Posterior cingulate gyrus (tissue), 11 donors: Measurements from ENCODE around the gene HOATZ.
A peak's percentile ranks its signal among the peaks of the same experiment; 100 is the strongest.

Experiments
- DNase-seq, 10 donors: peaks; one replicate each; pipeline versions ENCODE4 v3.0.0 to v3.0.0-alpha.2; 2020 to 2021; ENCODE audit warnings: mixed read lengths in 3 of 10
- intact Hi-C: fragments of 100-400 bp; cut with DNase I; formaldehyde crosslinking; loops from one replicate; pipeline ENCODE4 v1.15.1; 2023

The HOATZ gene

DNA sequence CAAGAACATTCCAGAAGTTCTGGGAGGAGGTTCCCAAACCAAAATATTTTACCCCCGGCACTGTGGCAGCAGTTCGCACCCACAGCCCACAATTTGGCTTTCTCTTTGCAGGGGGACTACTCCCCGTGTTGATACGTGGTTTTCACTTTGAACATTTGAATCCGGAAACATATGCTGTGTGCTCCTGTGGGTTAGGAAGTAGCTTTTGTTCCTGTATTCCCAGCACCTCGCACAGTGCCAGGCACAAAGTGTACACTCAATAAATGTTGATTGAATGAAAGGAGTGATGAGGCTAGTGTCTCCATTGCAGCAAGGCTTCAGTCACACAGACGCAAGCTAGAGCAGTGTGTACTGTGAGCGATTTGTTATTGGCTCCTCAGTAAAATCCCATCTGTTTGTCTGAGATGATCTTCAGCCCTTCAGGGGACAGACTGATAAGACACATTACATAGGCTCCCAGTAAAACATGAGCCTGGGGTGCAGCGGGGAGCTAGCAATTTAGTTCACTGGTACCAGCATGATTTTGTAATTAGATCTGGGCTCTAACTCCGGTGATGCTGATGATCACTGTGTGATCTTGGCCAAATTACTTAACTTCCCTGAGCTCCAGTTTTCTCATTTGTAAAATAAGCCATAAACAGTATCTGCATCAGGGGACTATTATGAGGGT is 28.2 kb downstream of the HOATZ start:
- no peak for DNase-seq
- intact Hi-C loops, result no loop called here

DNA sequence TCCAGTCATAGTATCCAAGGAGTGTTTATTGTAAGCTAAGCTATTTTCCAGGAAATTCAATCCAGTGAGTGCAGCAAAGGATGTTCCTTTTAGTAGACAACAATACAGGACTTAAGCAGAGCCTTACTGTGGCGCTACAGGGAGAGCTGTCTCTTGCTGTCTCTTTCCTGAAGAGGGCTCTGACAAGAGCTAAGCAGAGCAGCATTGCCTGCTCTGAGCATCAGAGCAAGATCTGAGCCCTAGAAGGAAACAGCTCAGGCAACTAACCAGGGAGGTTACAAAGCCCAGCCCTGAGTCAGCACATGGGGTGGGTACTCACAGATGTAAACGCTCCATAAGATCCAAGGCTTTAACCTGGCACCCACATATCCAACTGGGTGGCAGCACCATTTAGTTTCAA is 33.9 kb downstream of the HOATZ start:
- intact Hi-C loops, result no loop called here
- no peak for DNase-seq

DNA sequence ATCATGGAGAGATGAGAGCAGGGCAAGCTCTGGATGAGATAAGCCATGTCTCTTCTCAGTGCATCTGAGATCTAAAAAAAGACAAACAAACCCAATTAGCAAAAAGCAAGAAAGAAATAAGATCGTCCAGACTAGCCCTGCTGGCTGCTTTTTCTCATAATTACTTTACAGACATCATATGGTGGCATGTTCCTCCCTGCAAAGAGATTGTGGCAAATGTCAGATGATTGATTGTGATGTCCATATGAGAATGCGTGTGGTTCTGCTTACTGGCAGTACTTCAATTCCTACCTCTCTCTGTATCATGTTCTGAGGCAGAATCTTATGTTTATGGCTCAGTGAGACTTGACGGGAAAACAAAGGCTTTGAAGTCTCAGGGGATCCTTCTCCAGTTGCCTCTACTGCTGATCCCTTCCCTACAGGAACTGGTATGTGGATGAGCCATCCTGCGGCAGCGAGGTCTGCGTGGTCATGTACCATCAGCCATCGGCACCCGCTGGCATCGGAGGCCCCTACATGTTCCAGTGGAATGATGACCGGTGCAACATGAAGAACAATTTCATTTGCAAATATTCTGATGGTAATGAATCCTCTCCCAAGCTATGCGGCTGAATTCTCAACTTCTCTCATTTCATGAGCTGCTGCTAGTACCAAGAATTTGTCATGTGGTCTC is 34.8 kb downstream of the HOATZ start:
- no peak for DNase-seq
- intact Hi-C loops, result no loop called here

DNA sequence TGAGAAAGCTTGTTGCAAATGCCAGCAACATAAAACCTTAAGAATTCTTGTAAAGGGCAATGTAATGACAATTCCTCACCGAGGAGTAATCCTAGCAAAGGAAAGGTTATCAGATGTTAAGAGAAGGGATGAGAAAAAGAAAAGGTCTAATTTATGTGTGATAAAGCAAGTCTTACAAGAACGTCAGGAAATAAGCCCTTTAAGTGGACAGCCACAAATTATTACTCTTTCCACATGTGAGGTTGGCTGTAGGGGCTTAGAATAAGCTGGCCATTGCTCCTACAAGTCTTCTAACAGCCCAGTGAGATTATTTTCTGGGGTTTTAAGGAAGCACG is 35.3 kb downstream of the HOATZ start:
- intact Hi-C loops, result no loop called here
- DNase-seq, result no peak

DNA sequence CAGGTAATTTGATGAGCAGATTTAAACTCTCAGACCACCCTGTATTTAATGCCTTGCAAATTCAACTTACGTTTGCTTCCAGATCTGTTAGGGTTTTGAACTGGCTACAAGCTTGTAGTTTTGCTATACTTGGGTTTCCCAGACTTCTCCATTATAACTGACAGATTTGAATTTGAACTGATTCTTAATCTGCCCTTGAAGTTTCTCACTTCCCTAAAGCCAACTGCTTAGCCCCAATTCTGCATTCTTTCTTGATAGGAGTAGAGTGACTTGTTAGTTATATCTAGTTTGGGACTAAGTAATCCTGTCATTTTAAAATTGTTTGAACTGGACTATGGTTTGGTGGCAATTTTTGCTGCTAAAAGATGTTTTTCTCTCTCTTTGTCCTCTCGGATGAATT is 35.7 kb downstream of the HOATZ start:
- DNase-seq, result no peak

DNA sequence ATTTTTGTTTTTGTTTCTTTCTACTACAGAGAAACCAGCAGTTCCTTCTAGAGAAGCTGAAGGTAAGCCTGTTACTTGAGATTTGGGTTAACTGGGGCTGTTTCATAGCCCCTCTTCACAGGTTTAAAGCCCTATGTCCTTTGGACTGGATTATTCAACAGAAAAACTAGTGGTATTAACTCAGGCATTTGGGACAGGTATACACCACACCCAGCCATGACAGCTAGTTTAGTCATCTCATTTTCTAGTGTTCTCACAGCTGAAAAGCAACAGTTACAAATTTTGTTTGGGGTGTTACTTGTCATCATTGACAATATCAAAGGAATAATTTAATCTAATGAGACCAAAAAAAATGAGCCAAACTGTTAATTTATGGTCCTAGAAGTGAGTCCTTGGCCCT is 40.0 kb downstream of the HOATZ start:
- DNase-seq, result no peak

More for the DNA sequence above, 35.7 kb downstream of the HOATZ start:
- intact Hi-C loops, result no loop called here

DNA sequence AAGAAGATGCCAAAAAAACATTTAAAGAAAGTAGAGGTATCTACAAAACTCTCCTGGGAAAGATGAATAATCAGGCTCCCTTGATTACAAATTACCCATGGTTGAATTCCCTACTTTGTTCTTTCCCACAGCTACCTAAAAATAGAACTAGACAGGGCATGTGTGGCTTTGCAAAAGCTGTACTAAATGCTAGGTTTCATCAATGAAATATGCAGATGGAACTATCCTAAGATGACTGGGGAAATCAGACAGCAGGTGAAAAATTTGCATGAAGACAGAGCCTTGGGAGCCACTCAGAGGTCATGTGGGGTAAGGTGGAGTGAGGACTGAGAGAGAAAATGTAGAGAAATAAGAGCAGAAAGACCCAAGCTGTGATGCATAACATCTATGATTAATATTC is 40.7 kb downstream of the HOATZ start:
- intact Hi-C loops, result no loop called here
- no peak for DNase-seq

More for the DNA sequence above, 40.0 kb downstream of the HOATZ start:
- intact Hi-C loops, result no loop called here

DNA sequence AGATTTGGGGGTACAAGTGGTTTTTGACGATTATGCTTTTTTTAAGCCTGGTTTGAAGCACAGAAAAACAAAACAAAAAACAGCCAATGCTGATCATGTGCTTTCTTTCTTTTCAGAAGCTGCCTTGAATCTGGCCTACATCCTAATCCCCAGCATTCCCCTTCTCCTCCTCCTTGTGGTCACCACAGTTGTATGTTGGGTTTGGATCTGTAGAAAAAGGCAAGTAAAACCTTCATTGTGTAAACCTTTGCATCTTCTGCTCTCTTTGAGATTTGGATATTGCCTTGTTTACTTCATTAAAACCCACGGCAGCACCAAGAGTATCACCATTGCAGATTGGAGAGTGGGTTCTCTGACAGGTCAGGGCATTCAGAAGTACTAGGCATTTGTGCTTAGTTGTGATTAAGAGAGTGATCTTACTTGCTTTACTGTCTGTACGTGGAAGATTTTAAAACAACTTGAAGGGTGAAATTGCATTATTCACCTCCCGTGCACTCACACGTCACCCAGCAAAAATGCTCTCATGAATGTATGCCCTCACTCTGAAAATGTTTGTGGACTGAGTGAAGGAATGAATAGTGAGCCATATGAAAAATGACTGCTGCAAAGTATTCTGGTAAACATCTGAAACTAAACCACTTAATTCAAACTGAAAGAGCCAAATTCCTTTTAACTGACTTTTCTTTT is 43.0 kb downstream of the HOATZ start:
- intact Hi-C loops, result no loop called here
- DNase-seq, result no peak

DNA sequence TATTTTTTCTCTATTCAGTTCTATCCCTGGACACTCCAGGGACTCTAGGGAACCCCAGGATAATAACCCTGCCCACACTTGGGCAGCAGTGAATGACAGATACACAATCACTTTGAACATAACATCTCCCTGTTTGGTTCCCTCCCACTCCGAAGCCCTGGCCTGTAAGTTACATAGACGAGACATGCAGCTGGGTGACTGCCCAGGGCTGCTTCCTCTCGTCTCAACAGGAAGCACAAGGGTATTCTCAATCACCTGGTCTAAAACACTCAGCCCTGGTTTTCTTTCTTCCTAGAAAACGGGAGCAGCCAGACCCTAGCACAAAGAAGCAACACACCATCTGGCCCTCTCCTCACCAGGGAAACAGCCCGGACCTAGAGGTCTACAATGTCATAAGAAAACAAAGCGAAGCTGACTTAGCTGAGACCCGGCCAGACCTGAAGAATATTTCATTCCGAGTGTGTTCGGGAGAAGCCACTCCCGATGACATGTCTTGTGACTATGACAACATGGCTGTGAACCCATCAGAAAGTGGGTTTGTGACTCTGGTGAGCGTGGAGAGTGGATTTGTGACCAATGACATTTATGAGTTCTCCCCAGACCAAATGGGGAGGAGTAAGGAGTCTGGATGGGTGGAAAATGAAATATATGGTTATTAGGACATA is 45.4 kb downstream of the HOATZ start:
- intact Hi-C loops, result no loop called here
- DNase-seq, result no peak

DNA sequence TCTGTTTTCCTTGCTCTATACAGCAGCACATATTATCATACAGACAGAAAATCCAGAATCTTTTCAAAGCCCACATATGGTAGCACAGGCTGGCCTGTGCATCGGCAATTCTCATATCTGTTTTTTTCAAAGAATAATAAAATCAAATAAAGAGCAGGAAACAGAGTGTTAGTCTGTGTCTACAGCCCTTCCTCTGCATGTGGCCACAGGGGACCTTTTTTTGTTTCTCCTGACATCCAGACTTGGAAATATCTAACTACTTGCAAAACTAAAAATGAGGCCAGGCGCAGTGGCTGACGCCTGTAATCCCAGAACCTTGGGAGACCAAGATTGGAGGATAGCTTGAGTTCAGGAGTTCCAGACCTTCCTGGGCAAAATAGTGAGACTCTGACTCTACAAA is 46.2 kb downstream of the HOATZ start:
- intact Hi-C loops, result no loop called here

DNA sequence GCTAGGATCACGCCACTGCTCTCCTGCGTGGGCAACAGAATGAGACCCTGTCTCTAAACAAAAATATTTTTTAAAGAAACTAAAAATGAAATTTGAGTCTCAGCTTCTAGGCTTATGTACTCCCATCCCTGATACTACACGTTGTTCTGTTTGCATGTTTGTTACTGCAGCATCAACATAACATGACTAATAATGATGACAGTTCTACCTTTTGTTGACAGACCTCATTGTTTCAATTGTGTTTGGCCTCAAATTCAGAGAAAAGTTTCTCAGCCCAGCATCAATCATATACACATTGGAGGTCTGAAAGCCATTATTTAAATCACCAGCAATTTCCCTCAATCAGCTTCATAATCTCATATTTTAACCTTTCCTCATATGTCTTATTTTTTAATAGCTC is 46.7 kb downstream of the HOATZ start:
- no peak for DNase-seq
- intact Hi-C loops, result no loop called here

More for the DNA sequence above, 46.2 kb downstream of the HOATZ start:
- DNase-seq, result no peak

DNA sequence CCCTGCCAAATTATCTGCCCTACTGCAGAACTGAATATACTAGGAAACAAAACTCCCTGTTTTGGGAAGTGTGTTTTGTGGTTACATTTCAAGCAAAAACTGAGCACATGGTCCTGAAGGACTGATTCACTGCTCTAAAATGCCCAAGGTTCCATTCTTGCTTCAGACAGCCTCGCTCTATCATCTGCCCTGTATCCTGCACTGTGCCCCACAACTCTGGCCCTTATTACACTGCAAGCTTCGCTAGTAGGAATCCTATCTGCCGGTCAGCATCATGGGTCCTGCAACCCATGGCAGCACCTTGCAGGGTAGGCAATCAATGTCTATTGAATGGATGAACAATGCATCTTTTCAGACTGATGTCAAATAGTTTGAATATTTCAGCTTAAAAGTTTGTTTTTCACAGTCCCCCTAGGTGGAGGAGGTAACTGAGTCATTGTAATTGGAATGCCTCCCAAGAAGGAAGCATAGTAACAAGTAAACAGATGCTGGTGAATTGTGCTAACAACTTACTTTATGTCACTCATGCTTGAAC is 47.3 kb downstream of the HOATZ start:
- DNase-seq, result no peak
- intact Hi-C loops, result no loop called here

DNA sequence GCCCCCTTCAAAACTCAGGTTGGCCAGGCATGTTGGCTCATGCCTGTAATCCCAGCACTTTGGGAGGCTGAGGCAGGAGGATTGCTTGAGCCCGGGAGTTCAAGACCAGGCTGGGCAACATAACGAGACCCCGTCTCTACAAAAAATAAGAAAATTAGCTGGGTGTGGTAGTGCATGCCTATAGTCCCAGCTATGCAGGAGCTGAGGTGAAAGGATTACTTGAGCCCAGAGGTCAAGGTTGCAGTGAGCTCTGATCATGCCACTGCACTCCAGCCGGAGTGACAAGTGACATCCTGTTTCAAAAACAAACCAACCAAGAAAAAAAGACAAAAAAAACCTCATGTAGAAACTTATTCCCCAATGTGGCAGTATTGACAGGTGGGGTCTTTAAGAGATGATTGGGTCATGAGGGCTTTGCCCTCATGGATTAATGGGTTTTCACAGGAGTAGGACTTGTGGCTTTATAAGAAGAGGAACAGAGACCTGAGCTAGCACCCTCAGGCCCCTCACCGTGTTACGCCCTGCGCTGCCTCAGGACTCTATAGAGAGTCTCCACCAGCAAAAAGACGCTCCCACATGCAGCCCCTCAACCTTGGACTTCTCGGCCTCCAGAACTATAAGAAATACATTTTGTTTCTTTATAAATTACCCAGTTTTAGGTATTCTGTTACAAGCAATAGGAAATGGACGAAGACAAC is 48.3 kb downstream of the HOATZ start:
- intact Hi-C loops, result no loop called here
- no peak for DNase-seq

DNA sequence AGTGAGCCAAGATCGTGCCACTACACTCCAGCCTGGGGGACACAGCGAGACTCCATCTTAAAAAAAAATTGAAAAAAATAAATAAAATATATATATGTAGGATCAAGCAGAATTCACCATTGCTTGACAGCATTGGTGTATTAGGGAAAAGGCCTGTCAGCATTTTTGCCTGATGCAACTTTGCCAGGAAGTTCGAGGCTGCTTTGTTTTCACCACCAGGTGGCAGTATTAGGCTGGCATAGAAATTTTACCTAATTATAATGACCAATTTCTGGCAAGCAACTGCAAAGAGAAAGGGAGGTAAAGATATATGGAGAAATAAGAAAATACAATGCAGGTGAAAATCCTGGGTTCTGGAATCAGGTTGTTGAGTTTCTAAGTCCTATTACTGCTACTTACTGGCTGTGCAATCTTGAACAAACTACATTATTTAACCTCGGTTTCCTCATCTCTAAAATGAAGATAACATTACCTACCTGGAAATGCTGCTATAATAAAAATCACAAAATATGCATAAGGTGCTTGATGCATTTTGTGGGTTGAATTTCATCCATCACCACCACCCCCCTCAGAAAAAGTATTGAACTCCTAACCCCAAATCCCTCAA is 50.6 kb downstream of the HOATZ start:
- DNase-seq, result peak in 9 of 10 donors; percentile 30 to 88 (median 64)
- intact Hi-C loops, result loop anchor here (1.0 to 2.0 kb wide), 2 partner anchors 212 to 276 kb away; no protein-coding TSS in a partner anchor

DNA sequence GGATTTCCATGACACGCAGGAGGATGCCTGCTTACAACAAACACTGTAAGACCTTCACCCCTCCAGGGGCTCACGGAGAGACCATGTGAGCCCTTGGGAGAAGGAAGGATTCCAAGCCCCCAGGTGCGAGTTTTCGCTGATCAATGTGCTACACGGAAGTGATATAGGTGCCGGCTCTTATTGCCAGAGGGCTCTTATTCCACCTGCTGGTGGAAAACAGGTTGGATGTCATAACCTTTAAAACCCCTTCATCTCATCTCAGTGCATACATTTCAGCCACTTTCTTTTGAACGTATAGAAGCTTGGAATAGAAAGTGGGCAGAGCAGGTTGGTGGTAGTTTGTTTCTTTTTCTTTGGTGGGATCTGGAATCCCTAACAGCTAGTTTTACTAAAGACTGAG is 51.7 kb downstream of the HOATZ start:
- intact Hi-C loops, result no loop called here
- no peak for DNase-seq

DNA sequence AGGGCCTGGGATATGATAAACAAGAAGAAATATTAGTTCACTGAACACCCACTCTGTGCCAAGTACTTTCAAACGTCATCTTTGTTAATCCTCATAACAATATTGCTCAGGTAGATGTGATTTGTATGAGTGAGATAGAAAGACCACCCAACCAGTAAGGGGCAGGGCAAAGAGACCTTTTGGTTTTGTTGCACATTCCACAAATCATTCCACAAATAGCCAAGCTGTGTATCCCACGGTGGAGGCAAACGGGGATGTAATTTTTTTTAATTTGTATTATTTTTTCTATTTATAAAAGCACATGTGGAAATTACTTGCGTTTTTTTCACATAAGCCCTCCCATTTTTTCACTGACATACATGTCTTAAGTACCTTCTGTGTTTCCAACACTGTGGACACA is 54.9 kb downstream of the HOATZ start:
- intact Hi-C loops, result no loop called here
- no peak for DNase-seq

DNA sequence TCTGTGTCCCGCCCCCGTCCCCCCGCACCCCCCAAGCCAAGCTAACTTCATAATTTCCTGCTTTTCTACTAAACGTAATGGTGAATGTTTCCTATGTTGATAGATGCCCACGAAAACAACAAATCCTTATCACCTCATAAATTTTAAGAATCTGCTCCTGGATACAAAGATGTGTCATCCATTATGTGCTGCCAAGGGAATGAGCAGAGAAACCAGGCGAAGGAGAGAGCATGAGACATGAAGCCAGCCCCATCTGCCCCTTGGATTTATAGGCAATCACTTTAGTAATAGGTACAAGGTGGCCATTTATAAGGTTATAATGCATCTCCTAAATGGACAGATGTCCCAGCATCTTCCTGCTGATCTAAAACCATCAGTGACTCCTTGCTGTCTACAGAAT is 56.2 kb downstream of the HOATZ start:
- DNase-seq, result no peak
- intact Hi-C loops, result no loop called here

DNA sequence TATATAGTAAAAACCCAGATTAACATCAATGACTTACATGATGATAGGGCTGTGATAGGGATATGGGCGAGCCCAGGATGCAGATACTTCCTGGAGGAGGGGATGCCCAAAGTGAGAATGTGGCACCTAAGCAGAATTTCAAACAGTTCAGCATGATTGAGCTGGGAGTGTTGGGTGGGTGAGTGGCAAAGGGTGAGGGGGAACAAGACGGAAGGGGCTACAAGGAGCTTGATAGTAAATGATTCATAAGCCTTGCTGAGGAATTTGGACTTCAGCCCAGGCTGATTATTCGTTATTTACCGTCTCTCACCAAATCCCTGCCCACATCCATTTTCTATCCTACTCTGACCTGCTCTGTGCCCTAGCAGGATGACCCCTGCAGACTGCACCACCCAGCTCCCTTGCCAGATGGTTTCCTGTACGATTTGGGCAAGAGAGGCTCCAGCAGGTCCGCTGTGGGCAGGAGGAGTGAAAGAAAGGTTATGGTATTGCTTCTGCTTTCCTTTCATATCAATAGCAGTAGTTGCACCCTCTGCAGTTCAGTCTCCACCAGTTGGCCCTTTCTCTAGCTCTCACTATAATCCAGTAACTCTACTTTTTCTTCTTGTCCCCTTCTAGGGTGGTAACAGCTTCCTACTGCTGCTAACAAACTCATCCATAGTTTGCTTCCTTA is 57.4 kb downstream of the HOATZ start:
- no peak for DNase-seq

DNA sequence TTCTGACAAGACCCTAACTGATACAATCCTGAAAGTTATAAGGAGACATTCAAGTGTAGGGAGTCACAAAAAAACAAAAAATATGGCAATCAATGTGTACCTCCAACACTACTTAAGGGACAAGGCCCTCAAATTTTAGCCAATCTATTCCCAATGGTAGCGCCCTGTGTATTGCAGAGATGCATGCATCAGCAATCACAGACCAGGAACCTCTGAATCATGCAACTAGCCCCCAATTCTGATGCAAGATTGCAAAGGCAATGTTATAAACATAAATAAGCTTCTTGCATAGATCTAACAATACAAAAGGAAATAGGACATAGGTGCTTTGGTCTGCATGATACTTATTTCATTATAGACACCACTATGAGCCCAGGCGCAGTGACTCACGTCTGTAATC is 58.0 kb downstream of the HOATZ start:
- DNase-seq, result no peak
- intact Hi-C loops, result no loop called here

More for the DNA sequence above, 57.4 kb downstream of the HOATZ start:
- intact Hi-C loops, result no loop called here
